Occipital lobe (tissue), 3 donors: ENCODE data around the gene LSM12. TPM values are rescaled to one million over a fixed set of nuclear protein-coding genes. Genes with fewer than 3 reads are reported as not detected.

Experiments used
- DNase-seq: peaks from one replicate; lab custom pipeline; 2025; lab: John Stamatoyannopoulos, UW
- small RNA-seq: library from RNA; depleted of rRNA; stranded (forward); fragments of <200 nt; gene quantifications from one replicate; pipeline ENCODE3, GENCODE V24; 2014
- total RNA-seq: library from RNA; depleted of rRNA; stranded (reverse); fragments of >200 nt; gene quantifications from one replicate; pipeline ENCODE4 v1.2.3, GENCODE V29; 2014

LSM12 gene
- total RNA-seq, 1 donor from 2014 or later, result 22.8 TPM

GRCh38 chr17:43987131-43988021 lies 79.1 kb downstream of the LSM12 start:
- no peak for DNase-seq

GRCh38 chr17:43986225-43986981 lies 80.1 kb downstream of the LSM12 start:
- DNase-seq, result peak; percentile 13

GRCh38 chr17:43984521-43984920 lies 82.0 kb downstream of the LSM12 start:
- DNase-seq, result no peak

Small RNA genes within 50 kb of the gene (small RNA-seq; reads per million reads assigned to genes)
- 0.12 reads per million for gene RF00012

Other genes with a start within 250 kb of the LSM12 start
- gene MPP3, start 233.5 kb downstream of the LSM12 start, total RNA-seq, result 27.1 TPM
- not detected for gene CD300LG, start 219.5 kb downstream of the LSM12 start, total RNA-seq
- gene MPP2, start 159.1 kb downstream of the LSM12 start, total RNA-seq, result 14.2 TPM
- gene PPY, start 124.2 kb downstream of the LSM12 start, total RNA-seq, result not detected
- not detected for gene PYY, start 112.7 kb downstream of the LSM12 start, total RNA-seq
- gene NAGS, start 62.0 kb downstream of the LSM12 start, total RNA-seq, result 0.78 TPM
- gene TMEM101, start 51.7 kb downstream of the LSM12 start, total RNA-seq, result 36.3 TPM
- 11.4 TPM for gene G6PC3, start 4.1 kb upstream of the LSM12 start, total RNA-seq
- 101 TPM for gene HDAC5, start 57.0 kb upstream of the LSM12 start, total RNA-seq
- gene HROB, start 75.3 kb upstream of the LSM12 start, total RNA-seq, result 0.78 TPM
- not detected for gene ASB16, start 104.0 kb upstream of the LSM12 start, total RNA-seq
- 26.0 TPM for gene TMUB2, start 120.3 kb upstream of the LSM12 start, total RNA-seq
- gene ATXN7L3, start 133.2 kb upstream of the LSM12 start, total RNA-seq, result 66.0 TPM
- 73.3 TPM for gene UBTF, start 153.0 kb upstream of the LSM12 start, total RNA-seq
- 5.8 TPM for gene SLC4A1, start 201.5 kb upstream of the LSM12 start, total RNA-seq
- 79.1 TPM for gene RUNDC3A, start 241.9 kb upstream of the LSM12 start, total RNA-seq